H9 (cell line): ENCODE measurements around the gene EFNB1. TPM values are rescaled to one million over a fixed set of nuclear protein-coding genes. Genes with fewer than 3 reads are reported as not detected.
A peak's percentile ranks its signal among the peaks of the same experiment; 100 is the strongest.

Experiments used
- DNase-seq: peaks from one replicate; pipeline ENCODE4 v3.0.0-alpha.2; 2017
- H2AFZ ChIP-seq: one replicate; pipeline ENCODE4 v1.6.1; 2013; ENCODE audit warnings: mild to moderate bottlenecking, low read length, control low read depth, moderate library complexity
- H2AK5ac ChIP-seq: 2 replicates; pipeline ENCODE4 v1.6.1; 2013; ENCODE audit warnings: low read length, control low read depth, mixed read lengths; ENCODE audit not compliant: insufficient read length
- H2BK120ac ChIP-seq: one replicate; pipeline ENCODE4 v1.6.1; 2013; ENCODE audit warnings: low read depth, mild to moderate bottlenecking, low read length, control low read depth, inconsistent platforms; ENCODE audit not compliant: poor library complexity, severe bottlenecking
- H2BK12ac ChIP-seq: 2 replicates; pipeline ENCODE4 v1.6.1; 2013; ENCODE audit warnings: low read length, control low read depth, mixed read lengths, low read depth; ENCODE audit not compliant: insufficient read length
- H2BK15ac ChIP-seq: 2 replicates; pipeline ENCODE4 v1.6.1; 2013; ENCODE audit warnings: low read depth, low read length, control low read depth
- H2BK20ac ChIP-seq: one replicate; pipeline ENCODE4 v1.6.1; 2013; ENCODE audit warnings: low read depth, mild to moderate bottlenecking, low read length, control low read depth, inconsistent platforms; ENCODE audit not compliant: poor library complexity, severe bottlenecking
- H2BK5ac ChIP-seq: 2 replicates; pipeline ENCODE4 v1.6.1; 2013; ENCODE audit warnings: low read length, control low read depth, mixed read lengths; ENCODE audit not compliant: insufficient read length
- H3K14ac ChIP-seq: 2 replicates; pipeline ENCODE4 v1.6.1; 2013; ENCODE audit warnings: low read length, control low read depth; ENCODE audit not compliant: insufficient read depth
- H3K18ac ChIP-seq: 2 replicates; pipeline ENCODE4 v1.6.1; 2013; ENCODE audit warnings: low read depth, mild to moderate bottlenecking, mixed read lengths, low read length, control low read depth; ENCODE audit not compliant: insufficient read length
- H3K23ac ChIP-seq: 2 replicates; pipeline ENCODE4 v1.6.1; 2013; ENCODE audit warnings: low read length, control low read depth, mixed read lengths, low read depth; ENCODE audit not compliant: insufficient read length
- H3K23me2 ChIP-seq: 2 replicates; pipeline ENCODE4 v1.6.1; 2013; ENCODE audit warnings: low read depth, mild to moderate bottlenecking, mixed read lengths, low read length, control low read depth; ENCODE audit not compliant: insufficient read length, poor library complexity, severe bottlenecking
- H3K27ac ChIP-seq: 2 replicates; pipeline ENCODE4 v1.5.1; 2013; ENCODE audit warnings: low read length, control low read depth, mixed read lengths, low read depth; ENCODE audit not compliant: insufficient read length
- H3K27me3 ChIP-seq: 2 replicates; pipeline ENCODE4 v1.6.1; 2013; ENCODE audit warnings: low read length, control low read depth, inconsistent platforms; ENCODE audit not compliant: insufficient read depth
- H3K4ac ChIP-seq: 2 replicates; pipeline ENCODE4 v1.6.1; 2013; ENCODE audit warnings: low read depth, mild to moderate bottlenecking, control low read depth, inconsistent platforms, low read length, moderate library complexity
- H3K4me1 ChIP-seq: 2 replicates; pipeline ENCODE4 v1.6.1; 2013; ENCODE audit warnings: low read length, control low read depth, inconsistent platforms; ENCODE audit not compliant: insufficient read depth
- H3K4me2 ChIP-seq: 2 replicates; pipeline ENCODE4 v1.6.1; 2013; ENCODE audit warnings: low read length, control low read depth, mixed read lengths; ENCODE audit not compliant: insufficient read length, insufficient read depth
- H3K56ac ChIP-seq: 2 replicates; pipeline ENCODE4 v1.6.1; 2013; ENCODE audit warnings: low read depth, mild to moderate bottlenecking, mixed read lengths, low read length, control low read depth; ENCODE audit not compliant: insufficient read length
- H3K79me1 ChIP-seq: 2 replicates; pipeline ENCODE4 v1.6.1; 2013; ENCODE audit warnings: low read depth, mild to moderate bottlenecking, moderate library complexity, low read length, control low read depth, inconsistent platforms; ENCODE audit not compliant: insufficient read depth, poor library complexity, severe bottlenecking
- H3K79me2 ChIP-seq: 2 replicates; pipeline ENCODE4 v1.6.1; 2013; ENCODE audit warnings: low read length, control low read depth, inconsistent platforms; ENCODE audit not compliant: insufficient read depth
- H3K9ac ChIP-seq: 2 replicates; pipeline ENCODE4 v1.6.1; 2013; ENCODE audit warnings: low read length, control low read depth, mixed read lengths; ENCODE audit not compliant: insufficient read length; ENCODE audit errors: extremely low read depth
- H3K9me3 ChIP-seq: one replicate; pipeline ENCODE4 v1.6.1; 2013; ENCODE audit warnings: low read depth, low read length, inconsistent platforms; ENCODE audit not compliant: control insufficient read depth
- H3T11ph ChIP-seq: one replicate; pipeline ENCODE4 v1.6.1; 2013; ENCODE audit warnings: mild to moderate bottlenecking, low read length, control low read depth, inconsistent platforms
- H4K20me1 ChIP-seq: one replicate; pipeline ENCODE4 v1.6.1; 2013; ENCODE audit not compliant: control insufficient read depth, insufficient read length, insufficient read depth
- H4K5ac ChIP-seq: 2 replicates; pipeline ENCODE4 v1.6.1; 2013; ENCODE audit warnings: low read depth, mild to moderate bottlenecking, mixed read lengths, low read length, control low read depth; ENCODE audit not compliant: insufficient read length
- H4K8ac ChIP-seq: replicated peaks from 2 replicates; pipeline ENCODE4 v1.6.1; 2013; ENCODE audit warnings: low read length, control low read depth, mixed read lengths, low read depth; ENCODE audit not compliant: insufficient read length
- H4K91ac ChIP-seq: 2 replicates; pipeline ENCODE4 v1.6.1; 2013; ENCODE audit warnings: low read depth, mild to moderate bottlenecking, moderate library complexity, mixed read lengths, low read length, control low read depth; ENCODE audit not compliant: insufficient read length
- H3K27ac Mint-ChIP-seq, 3 experiments: 2 replicates in 2 of 3; 3 replicates in 1 of 3; pipeline ENCODE4 v1.8.0; 2020 to 2021; ENCODE audit warnings: mixed read lengths in 3 of 3, mild to moderate bottlenecking in 1 of 3, moderate library complexity in 1 of 3
- H3K27me3 Mint-ChIP-seq: 2 replicates; pipeline ENCODE4 v1.8.0; 2021; ENCODE audit warnings: low read depth, mild to moderate bottlenecking, moderate library complexity, mixed read lengths
- H3K36me3 Mint-ChIP-seq, 3 experiments: 2 replicates in 2 of 3; 3 replicates in 1 of 3; pipeline ENCODE4 v1.8.0; 2020 to 2021; ENCODE audit warnings: low read depth in 3 of 3, mixed read lengths in 3 of 3; ENCODE audit not compliant: insufficient read depth in 1 of 3
- H3K4me1 Mint-ChIP-seq, 2 experiments: 2 replicates each; pipeline ENCODE4 v1.8.0; 2020; ENCODE audit warnings: mixed read lengths in 2 of 2
- H3K4me3 Mint-ChIP-seq, 2 experiments: 2 replicates in 1 of 2; 3 replicates in 1 of 2; pipeline ENCODE4 v1.8.0; 2020 to 2021; ENCODE audit warnings: mild to moderate bottlenecking in 2 of 2, mixed read lengths in 2 of 2, moderate library complexity in 1 of 2
- H3K9me3 Mint-ChIP-seq, 2 experiments: 2 replicates in 1 of 2; 3 replicates in 1 of 2; pipeline ENCODE4 v1.8.0; 2020; ENCODE audit warnings: mild to moderate bottlenecking in 2 of 2, mixed read lengths in 2 of 2, moderate library complexity in 1 of 2
- CTCF ChIP-seq: fragments of 200-600 bp; sonication (generic); conservative IDR thresholded peaks from 3 replicates; pipeline ENCODE4 v1.8.0; 2021; ENCODE audit warnings: antibody characterized with exemption, mild to moderate bottlenecking
- WGBS: extraction: QIAGEN DNeasy Blood & Tissue Kit; methylation state at CpG from one replicate; pipeline ENCODE4 v1.1.7; 2013; ENCODE audit warnings: missing lambda C conversion rate, low lambda C conversion rate, mixed read lengths; ENCODE audit not compliant: insufficient read length; ENCODE audit errors: extremely low coverage; 5-methylcytosine and 5-hydroxymethylcytosine counted together
- total RNA-seq: library from RNA; stranded (reverse); gene quantifications from 2 replicates; pipeline ENCODE4 v1.2.1, GENCODE V29; 2021

Gene EFNB1
- total RNA-seq, 1 experiment from 2014 or later: 3.1 TPM

- no peak overlapping the region for H2AFZ ChIP-seq
- H3K4me1 Mint-ChIP-seq: peaks cover 13 to 32% of the 10 kb centered on the region in 2 experiments
- H4K8ac ChIP-seq: no peak overlapping the region
- no peak overlapping the region for H3K56ac ChIP-seq
- H3T11ph ChIP-seq: no peak overlapping the region
- no peak overlapping the region for H2BK20ac ChIP-seq
- H3K27ac Mint-ChIP-seq: no peak overlapping the region
- peak overlapping the region in 1 of 2 experiments; percentile 86; a peak in 2 of 5 replicates for H3K4me3 Mint-ChIP-seq
- no peak overlapping the region for H2BK120ac ChIP-seq
- no peaks in the 10 kb centered on the region for H3K9me3 ChIP-seq
- H3K79me2 ChIP-seq: no peaks in the 10 kb centered on the region
- no peaks in the 10 kb centered on the region for H4K20me1 ChIP-seq
- DNase-seq: peak; percentile 18
- H2BK12ac ChIP-seq: no peak overlapping the region
- no peak for TF ChIP-seq CTCF
- H3K79me1 ChIP-seq: no peaks in the 10 kb centered on the region
- H3K4me2 ChIP-seq: peak overlapping the region; percentile 59
- H3K18ac ChIP-seq: no peak overlapping the region
- peaks cover 7% of the 10 kb centered on the region for H3K23me2 ChIP-seq
- no peak overlapping the region for H4K5ac ChIP-seq
- peaks cover 97% of the 10 kb centered on the region for H3K27me3 Mint-ChIP-seq
- no peak overlapping the region for H3K14ac ChIP-seq
- H3K36me3 Mint-ChIP-seq: peaks cover 2 to 7% (median 5%) of the 10 kb centered on the region in 3 experiments; a peak in 6 of 7 replicates
- H3K4me1 ChIP-seq: no peaks in the 10 kb centered on the region
- no peak overlapping the region for H2BK5ac ChIP-seq
- H3K4ac ChIP-seq: no peak overlapping the region
- no peak overlapping the region for H2AK5ac ChIP-seq
- H3K27me3 ChIP-seq: peaks cover 66% of the 10 kb centered on the region
- H3K23ac ChIP-seq: no peak overlapping the region
- no peak overlapping the region for H3K27ac ChIP-seq
- H3K9me3 Mint-ChIP-seq: peaks cover 53 to 65% of the 10 kb centered on the region in 2 experiments
- WGBS: no CpG with 5 or more reads among the region's 12 CpGs
- no peak overlapping the region for H4K91ac ChIP-seq
- H3K9ac ChIP-seq: no peak overlapping the region
- no peak overlapping the region for H2BK15ac ChIP-seq
Measured at GRCh38 chrX:68832516-68833447, 4.0 kb downstream of the EFNB1 start.
